Measurements from ENCODE around the gene CT45A10.

- TF ChIP-seq CTCF (IDR thresholded peaks at IDR 0.05) (no peak), HMGXB4 (CRISPR knock-in tag; IDR thresholded peaks at IDR 0.05) (no peak), MAX (CRISPR knock-in tag; IDR thresholded peaks at IDR 0.05) (no peak), SMAD4 (CRISPR knock-in tag; IDR thresholded peaks at IDR 0.05) (no peak), SP1 (CRISPR knock-in tag; conservative IDR thresholded peaks at IDR 0.05) (no peak), OVOL2 (CRISPR knock-in tag; IDR thresholded peaks at IDR 0.05; ENCODE audit: borderline replicate concordance) (no peak), NFYB (CRISPR knock-in tag; conservative IDR thresholded peaks at IDR 0.05; ENCODE audit: low read depth) (no peak), ZNF317 (CRISPR knock-in tag; IDR thresholded peaks at IDR 0.05; ENCODE audit: borderline replicate concordance, low read depth) (no peak)
- TF ChIP-seq, protein P1, sequence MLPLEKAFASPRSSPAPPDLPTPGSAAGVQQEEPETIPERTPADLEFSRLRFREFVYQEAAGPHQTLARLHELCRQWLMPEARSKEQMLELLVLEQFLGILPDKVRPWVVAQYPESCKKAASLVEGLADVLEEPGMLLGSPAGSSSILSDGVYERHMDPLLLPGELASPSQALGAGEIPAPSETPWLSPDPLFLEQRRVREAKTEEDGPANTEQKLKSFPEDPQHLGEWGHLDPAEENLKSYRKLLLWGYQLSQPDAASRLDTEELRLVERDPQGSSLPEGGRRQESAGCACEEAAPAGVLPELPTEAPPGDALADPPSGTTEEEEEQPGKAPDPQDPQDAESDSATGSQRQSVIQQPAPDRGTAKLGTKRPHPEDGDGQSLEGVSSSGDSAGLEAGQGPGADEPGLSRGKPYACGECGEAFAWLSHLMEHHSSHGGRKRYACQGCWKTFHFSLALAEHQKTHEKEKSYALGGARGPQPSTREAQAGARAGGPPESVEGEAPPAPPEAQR (CRISPR knock-in tag; IDR thresholded peaks at IDR 0.05): no peak
- TF ChIP-seq, protein P2, sequence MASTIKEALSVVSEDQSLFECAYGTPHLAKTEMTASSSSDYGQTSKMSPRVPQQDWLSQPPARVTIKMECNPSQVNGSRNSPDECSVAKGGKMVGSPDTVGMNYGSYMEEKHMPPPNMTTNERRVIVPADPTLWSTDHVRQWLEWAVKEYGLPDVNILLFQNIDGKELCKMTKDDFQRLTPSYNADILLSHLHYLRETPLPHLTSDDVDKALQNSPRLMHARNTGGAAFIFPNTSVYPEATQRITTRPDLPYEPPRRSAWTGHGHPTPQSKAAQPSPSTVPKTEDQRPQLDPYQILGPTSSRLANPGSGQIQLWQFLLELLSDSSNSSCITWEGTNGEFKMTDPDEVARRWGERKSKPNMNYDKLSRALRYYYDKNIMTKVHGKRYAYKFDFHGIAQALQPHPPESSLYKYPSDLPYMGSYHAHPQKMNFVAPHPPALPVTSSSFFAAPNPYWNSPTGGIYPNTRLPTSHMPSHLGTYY (CRISPR knock-in tag; IDR thresholded peaks at IDR 0.05): no peak
Observed at GRCh38 chrX:135923353-135923752, 30.1 kb upstream of the CT45A10 start.
